Brain microvascular endothelial cell (primary cell): Measurements from ENCODE around the gene NINJ1.

Experiments
- DNase-seq: peaks from one replicate; pipeline ENCODE4 v3.0.0-alpha.2; 2020
- H3K27ac ChIP-seq: fragments of 250-450 bp; sonication (Bioruptor Pico); 2 replicates; pipeline ENCODE4 v1.5.1; 2020; ENCODE audit warnings: mild to moderate bottlenecking, moderate library complexity
- H3K27me3 ChIP-seq: fragments of 250-450 bp; sonication (Bioruptor Pico); replicated peaks from 2 replicates; pipeline ENCODE4 v1.5.1; 2020; ENCODE audit warnings: mild to moderate bottlenecking
- H3K36me3 ChIP-seq: fragments of 250-450 bp; sonication (Bioruptor Pico); replicated peaks from 2 replicates; pipeline ENCODE4 v1.5.1; 2020; ENCODE audit warnings: mild to moderate bottlenecking
- H3K4me3 ChIP-seq: 2 replicates; pipeline ENCODE4 v1.5.1; 2011; ENCODE audit warnings: low read depth, mild to moderate bottlenecking, control low read depth, low read length, moderate library complexity
- CTCF ChIP-seq: IDR thresholded peaks from 2 replicates; pipeline ENCODE4 v1.5.1; 2011; ENCODE audit warnings: low read depth, mild to moderate bottlenecking, moderate library complexity, low read length, control low read depth, inconsistent platforms; ENCODE audit errors: missing control alignments
- in situ Hi-C: cut with HindIII; loops from 2 replicates; pipeline ENCODE4 v1.10.0; 2017; ENCODE audit warnings: low sequenced_read_pairs, low pct_ligation_motif_present

NINJ1 gene

GRCh38 chr9:93166699-93167098, 32.6 kb upstream of the NINJ1 start:
- DNase-seq, result no peak
- Histone ChIP-seq H3K36me3 (no peaks in the 10 kb centered on the region), H3K27me3 (no peaks in the 10 kb centered on the region), H3K27ac (no peak overlapping the region), H3K4me3 (no peak overlapping the region)
- in situ Hi-C loops, result no loop called here
- no peak for TF ChIP-seq CTCF

- in situ Hi-C loops, result no loop called here
Observed at GRCh38 chr9:93164085-93164484, 30.0 kb upstream of the NINJ1 start.

GRCh38 chr9:93161786-93162562, 27.9 kb upstream of the NINJ1 start:
- Histone ChIP-seq H3K36me3 (no peaks in the 10 kb centered on the region), H3K27ac (no peak overlapping the region), H3K27me3 (no peaks in the 10 kb centered on the region), H3K4me3 (no peak overlapping the region)
- no peak for DNase-seq
- in situ Hi-C loops, result no loop called here
- no peak for TF ChIP-seq CTCF

More at GRCh38 chr9:93164085-93164484, 30.0 kb upstream of the NINJ1 start:
- H3K4me3 ChIP-seq, result no peak overlapping the region
- DNase-seq, result no peak
- no peaks in the 10 kb centered on the region for H3K27me3 ChIP-seq
- H3K36me3 ChIP-seq, result no peaks in the 10 kb centered on the region
- H3K27ac ChIP-seq, result no peak overlapping the region
- no peak for TF ChIP-seq CTCF

GRCh38 chr9:93159601-93160471, 25.8 kb upstream of the NINJ1 start:
- no peak overlapping the region for H3K4me3 ChIP-seq
- DNase-seq, result peak; percentile 88
- in situ Hi-C loops, result no loop called here

GRCh38 chr9:93156475-93157008, 22.5 kb upstream of the NINJ1 start:
- in situ Hi-C loops, result no loop called here
- H3K4me3 ChIP-seq, result no peak overlapping the region
- no peaks in the 10 kb centered on the region for H3K36me3 ChIP-seq
- no peak for TF ChIP-seq CTCF
- no peaks in the 10 kb centered on the region for H3K27me3 ChIP-seq
- DNase-seq, result no peak
- H3K27ac ChIP-seq, result no peak overlapping the region

More at GRCh38 chr9:93159601-93160471, 25.8 kb upstream of the NINJ1 start:
- TF ChIP-seq CTCF, result peak; percentile 100
- Histone ChIP-seq H3K27me3 (no peaks in the 10 kb centered on the region), H3K27ac (no peak overlapping the region), H3K36me3 (no peaks in the 10 kb centered on the region)
